SK-N-SH (cell line): ENCODE data around the gene LRRC15. TPM values are rescaled to one million over a fixed set of nuclear protein-coding genes. Genes with fewer than 3 reads are reported as not detected.

Experiments
- CTCF ChIA-PET: fragments of 300-600, 350-600 bp; formaldehyde crosslinking; extraction: SDS; loops from one replicate; lab custom pipeline; 2021; lab: Yijun Ruan, JAX
- POLR2A ChIA-PET: fragments of 350-600 bp; sonication (Branson Sonifier 250); formaldehyde crosslinking; extraction: SDS; loops from one replicate; lab custom pipeline; 2020; ENCODE audit warnings: antibody characterized with exemption, inconsistent platforms; lab: Yijun Ruan, JAX
- DNase-seq: peaks from one replicate; pipeline ENCODE4 v3.0.0; 2012
- H2AFZ ChIP-seq: fragments of 200-600 bp; sonication (generic); 2 replicates; pipeline ENCODE4 v1.8.1; 2016; ENCODE audit warnings: antibody characterized with exemption, mild to moderate bottlenecking, low read depth
- H3F3A ChIP-seq: fragments of 200-600 bp; sonication (generic); replicated peaks from 2 replicates; pipeline ENCODE3; 2016; ENCODE audit warnings: antibody characterized with exemption, mild to moderate bottlenecking; ENCODE audit not compliant: insufficient read depth
- H3K27ac ChIP-seq, 2 experiments: fragments of 200-500 bp in 1 of 2; fragments of 200-600 bp in 1 of 2; sonication (Bioruptor generic) in 1 of 2; sonication (generic), shearing (Covaris generic) in 1 of 2; 2 replicates each; pipeline versions ENCODE4 v1.5.1 to v1.6.1; 2014 to 2016; ENCODE audit warnings: low read depth in 2 of 2, inconsistent platforms in 1 of 2, low read length in 1 of 2, mild to moderate bottlenecking in 1 of 2, mixed read lengths in 1 of 2
- H3K27me3 ChIP-seq: fragments of 200-600 bp; sonication (generic), shearing (Covaris generic); 2 replicates; pipeline ENCODE4 v1.6.1; 2016; ENCODE audit warnings: mixed run types; ENCODE audit not compliant: insufficient read depth
- H3K36me3 ChIP-seq, 2 experiments: fragments of 200-500 bp in 1 of 2; fragments of 200-600 bp in 1 of 2; sonication (Bioruptor generic) in 1 of 2; sonication (generic) in 1 of 2; replicated peaks in 1 of 2; 2 replicates each; pipeline versions ENCODE3 to v1.5.1; 2014 to 2016; ENCODE audit warnings: low read length in 1 of 2, mild to moderate bottlenecking in 1 of 2; ENCODE audit not compliant: insufficient read depth in 2 of 2, control insufficient read depth in 1 of 2
- H3K4me1 ChIP-seq, 2 experiments: fragments of 200-500 bp in 1 of 2; fragments of 200-600 bp in 1 of 2; sonication (Bioruptor generic) in 1 of 2; sonication (generic), shearing (Covaris generic) in 1 of 2; 2 replicates each; pipeline versions ENCODE4 v1.5.1 to v1.6.1; 2014 to 2016; ENCODE audit warnings: low read depth in 1 of 2, low read length in 1 of 2, mixed run types in 1 of 2; ENCODE audit not compliant: insufficient read depth in 2 of 2, control insufficient read depth in 1 of 2
- H3K4me2 ChIP-seq: fragments of 200-600 bp; sonication (generic), shearing (Covaris generic); 2 replicates; pipeline ENCODE4 v1.6.1; 2017; ENCODE audit warnings: mixed run types
- H3K4me3 ChIP-seq, 2 experiments: fragments of 200-500 bp in 1 of 2; fragments of 200-600 bp in 1 of 2; sonication (Bioruptor generic) in 1 of 2; sonication (generic), shearing (Covaris generic) in 1 of 2; 2 replicates each; pipeline versions ENCODE4 v1.5.1 to v1.8.1; 2014 to 2016; ENCODE audit warnings: low read depth in 2 of 2, inconsistent platforms in 1 of 2, low read length in 1 of 2, mild to moderate bottlenecking in 1 of 2, mixed read lengths in 1 of 2, moderate library complexity in 1 of 2
- H3K79me2 ChIP-seq: fragments of 200-600 bp; sonication (generic); 2 replicates; pipeline ENCODE4 v1.8.1; 2017; ENCODE audit warnings: mild to moderate bottlenecking; ENCODE audit not compliant: insufficient read depth
- H3K9ac ChIP-seq: fragments of 200-600 bp; sonication (generic); 2 replicates; pipeline ENCODE4 v1.6.1; 2017; ENCODE audit warnings: mixed run types
- H3K9me2 ChIP-seq: fragments of 200-600 bp; sonication (generic); 2 replicates; pipeline ENCODE4 v1.6.1; 2017; ENCODE audit warnings: mixed run types
- H3K9me3 ChIP-seq: fragments of 200-600 bp; sonication (generic); 2 replicates; pipeline ENCODE4 v1.6.1; 2017; ENCODE audit warnings: mixed run types, mild to moderate bottlenecking, moderate library complexity
- H4K20me1 ChIP-seq: fragments of 200-600 bp; sonication (generic); 2 replicates; pipeline ENCODE4 v1.6.1; 2017; ENCODE audit warnings: mild to moderate bottlenecking, mixed run types; ENCODE audit not compliant: insufficient read depth
- ELF1 ChIP-seq: IDR thresholded peaks from 2 replicates; pipeline ENCODE4 v1.4.0; 2012
- FOSL2 ChIP-seq: IDR thresholded peaks from 2 replicates; pipeline ENCODE4 v1.4.0; 2012; ENCODE audit warnings: low read depth, mild to moderate bottlenecking, moderate library complexity, borderline replicate concordance
- FOXM1 ChIP-seq: IDR thresholded peaks from 2 replicates; pipeline ENCODE4 v1.4.0; 2012; ENCODE audit warnings: low read depth, mild to moderate bottlenecking
- GATA2 ChIP-seq: sonication (generic); formaldehyde crosslinking; IDR thresholded peaks from 2 replicates; pipeline ENCODE4 v1.5.0; 2020; ENCODE audit warnings: mild to moderate bottlenecking, missing genetic modification reagents
- IRF3 ChIP-seq: fragments of 150-350 bp; IDR thresholded peaks from 2 replicates; pipeline ENCODE4 v1.6.1; 2016; ENCODE audit warnings: mild to moderate bottlenecking, low read depth, low read length
- MAX ChIP-seq: IDR thresholded peaks from 2 replicates; pipeline ENCODE4 v1.4.0; 2012; ENCODE audit warnings: low read depth
- NFIC ChIP-seq: IDR thresholded peaks from 2 replicates; pipeline ENCODE4 v1.4.0; 2012; ENCODE audit warnings: borderline replicate concordance
- NRF1 ChIP-seq: IDR thresholded peaks from 2 replicates; pipeline ENCODE4 v1.6.1; 2012; ENCODE audit warnings: low read depth, mild to moderate bottlenecking, low read length
- RAD21 ChIP-seq: IDR thresholded peaks from 2 replicates; pipeline ENCODE4 v1.6.1; 2012; ENCODE audit warnings: mild to moderate bottlenecking, low read length
- RFX5 ChIP-seq: IDR thresholded peaks from 2 replicates; pipeline ENCODE4 v1.6.1; 2012; ENCODE audit warnings: mild to moderate bottlenecking, improper control_type of control experiment, low read length
- TAF1 ChIP-seq: IDR thresholded peaks from 2 replicates; pipeline ENCODE4 v1.6.1; 2012; ENCODE audit warnings: low read depth, mild to moderate bottlenecking, low read length, moderate library complexity, borderline replicate concordance
- USF1 ChIP-seq: IDR thresholded peaks from 2 replicates; pipeline ENCODE4 v1.4.0; 2012; ENCODE audit warnings: low read depth, borderline replicate concordance
- ZBTB33 ChIP-seq: IDR thresholded peaks from 2 replicates; pipeline ENCODE4 v1.4.0; 2012; ENCODE audit warnings: low read depth, borderline replicate concordance
- WGBS: methylation state at CpG from one replicate; pipeline ENCODE4 v1.1.6; 2017; ENCODE audit warnings: low lambda C conversion rate; 5-methylcytosine and 5-hydroxymethylcytosine counted together
- polyA plus RNA-seq, 3 experiments: library from polyadenylated mRNA; depleted of rRNA; stranded (reverse); fragments of >200 nt; gene quantifications; 2 replicates each; pipeline ENCODE4 v1.2.3, GENCODE V29; 2012

Gene LRRC15
- polyA plus RNA-seq, 1 of the 3 experiments (the other 2 are of a cell fraction) = 0.02 TPM

GRCh38 chr3:194328053-194328657 is 41.4 kb downstream of the LRRC15 start:
- no peak overlapping the region for H3K27ac ChIP-seq
- peak; percentile 56 for DNase-seq
- CTCF ChIA-PET = interaction anchor here (0.7 to 18.8 kb wide), 4 partner anchors 12 to 78 kb away, joined by 3 to 326 read pairs (median 7); no protein-coding TSS in a partner anchor
- no peaks in the 10 kb centered on the region for H3K9me3 ChIP-seq
- H3K4me3 ChIP-seq = no peak overlapping the region
- H3K9ac ChIP-seq = no peak overlapping the region
- 82% methylated on average over 27 of the region's 27 CpGs for WGBS
- no peak overlapping the region for H3K4me2 ChIP-seq
- H3K36me3 ChIP-seq = no peaks in the 10 kb centered on the region
- POLR2A ChIA-PET = no interaction called here
- peaks cover 10 to 38% of the 10 kb centered on the region in 2 experiments; a peak in 2 of 4 replicates for H3K4me1 ChIP-seq
- H4K20me1 ChIP-seq = no peaks in the 10 kb centered on the region
- no peak overlapping the region for H2AFZ ChIP-seq
- no peaks in the 10 kb centered on the region for H3K9me2 ChIP-seq
- H3F3A ChIP-seq = peaks cover 31% of the 10 kb centered on the region
- H3K27me3 ChIP-seq = no peaks in the 10 kb centered on the region
- TF ChIP-seq FOXM1 (no peak), RFX5 (no peak), IRF3 (no peak), GATA2 (CRISPR knock-in tag) (no peak), USF1 (no peak), NFIC (no peak), ZBTB33 (no peak), MAX (no peak), TAF1 (no peak), RAD21 (no peak), NRF1 (no peak), ELF1 (no peak), FOSL2 (no peak)
- TF ChIP-seq, all 33 proteins: peak for 0
- H3K79me2 ChIP-seq = no peaks in the 10 kb centered on the region
